ENCODE data around the gene VIPR2. TPM values are rescaled to one million over a fixed set of nuclear protein-coding genes. Genes with fewer than 3 reads are reported as not detected.

VIPR2 gene
- total and polyA plus RNA-seq, 2 experiments from 2014 or later: 1.3 to 2.7 TPM

GRCh38 chr7:159078193-159078910 is 66.3 kb downstream of the VIPR2 start (continued):
- TF ChIP-seq, protein P1, sequence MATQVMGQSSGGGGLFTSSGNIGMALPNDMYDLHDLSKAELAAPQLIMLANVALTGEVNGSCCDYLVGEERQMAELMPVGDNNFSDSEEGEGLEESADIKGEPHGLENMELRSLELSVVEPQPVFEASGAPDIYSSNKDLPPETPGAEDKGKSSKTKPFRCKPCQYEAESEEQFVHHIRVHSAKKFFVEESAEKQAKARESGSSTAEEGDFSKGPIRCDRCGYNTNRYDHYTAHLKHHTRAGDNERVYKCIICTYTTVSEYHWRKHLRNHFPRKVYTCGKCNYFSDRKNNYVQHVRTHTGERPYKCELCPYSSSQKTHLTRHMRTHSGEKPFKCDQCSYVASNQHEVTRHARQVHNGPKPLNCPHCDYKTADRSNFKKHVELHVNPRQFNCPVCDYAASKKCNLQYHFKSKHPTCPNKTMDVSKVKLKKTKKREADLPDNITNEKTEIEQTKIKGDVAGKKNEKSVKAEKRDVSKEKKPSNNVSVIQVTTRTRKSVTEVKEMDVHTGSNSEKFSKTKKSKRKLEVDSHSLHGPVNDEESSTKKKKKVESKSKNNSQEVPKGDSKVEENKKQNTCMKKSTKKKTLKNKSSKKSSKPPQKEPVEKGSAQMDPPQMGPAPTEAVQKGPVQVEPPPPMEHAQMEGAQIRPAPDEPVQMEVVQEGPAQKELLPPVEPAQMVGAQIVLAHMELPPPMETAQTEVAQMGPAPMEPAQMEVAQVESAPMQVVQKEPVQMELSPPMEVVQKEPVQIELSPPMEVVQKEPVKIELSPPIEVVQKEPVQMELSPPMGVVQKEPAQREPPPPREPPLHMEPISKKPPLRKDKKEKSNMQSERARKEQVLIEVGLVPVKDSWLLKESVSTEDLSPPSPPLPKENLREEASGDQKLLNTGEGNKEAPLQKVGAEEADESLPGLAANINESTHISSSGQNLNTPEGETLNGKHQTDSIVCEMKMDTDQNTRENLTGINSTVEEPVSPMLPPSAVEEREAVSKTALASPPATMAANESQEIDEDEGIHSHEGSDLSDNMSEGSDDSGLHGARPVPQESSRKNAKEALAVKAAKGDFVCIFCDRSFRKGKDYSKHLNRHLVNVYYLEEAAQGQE (IDR thresholded peaks at IDR 0.05; ENCODE audit: unreplicated experiment): no peak
- no peak for TF ChIP-seq POLR2AphosphoS5 (IDR thresholded peaks at IDR 0.05; ENCODE audit: low read depth)

DNA sequence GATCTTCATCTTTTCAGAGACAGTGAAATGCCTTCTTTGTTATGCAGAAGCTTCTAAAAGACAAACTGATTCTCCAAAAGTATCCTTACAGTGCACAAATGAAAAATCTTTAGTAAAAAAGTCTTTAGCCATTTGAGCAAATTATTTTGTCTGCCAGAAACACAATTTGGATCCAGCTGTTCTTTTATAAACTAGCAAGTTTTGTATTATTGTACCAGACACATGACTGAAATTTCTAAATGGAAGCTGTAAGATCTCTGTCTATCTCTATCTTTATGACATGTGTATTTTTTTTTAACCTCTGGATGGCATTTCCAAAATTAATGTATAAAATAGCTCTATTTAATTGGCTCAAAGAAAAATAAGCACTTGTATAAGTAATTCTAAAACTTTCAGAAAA is 68.3 kb downstream of the VIPR2 start:
- no peak for TF ChIP-seq STAT1 (IDR thresholded peaks at IDR 0.05; ENCODE audit: unreplicated experiment)
- TF ChIP-seq CTCF (conservative IDR thresholded peaks at IDR 0.05; ENCODE audit: low read depth in 2 of 2): no peak
- TF ChIP-seq, protein P2, sequence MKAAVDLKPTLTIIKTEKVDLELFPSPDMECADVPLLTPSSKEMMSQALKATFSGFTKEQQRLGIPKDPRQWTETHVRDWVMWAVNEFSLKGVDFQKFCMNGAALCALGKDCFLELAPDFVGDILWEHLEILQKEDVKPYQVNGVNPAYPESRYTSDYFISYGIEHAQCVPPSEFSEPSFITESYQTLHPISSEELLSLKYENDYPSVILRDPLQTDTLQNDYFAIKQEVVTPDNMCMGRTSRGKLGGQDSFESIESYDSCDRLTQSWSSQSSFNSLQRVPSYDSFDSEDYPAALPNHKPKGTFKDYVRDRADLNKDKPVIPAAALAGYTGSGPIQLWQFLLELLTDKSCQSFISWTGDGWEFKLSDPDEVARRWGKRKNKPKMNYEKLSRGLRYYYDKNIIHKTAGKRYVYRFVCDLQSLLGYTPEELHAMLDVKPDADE (IDR thresholded peaks at IDR 0.05): no peak
- no peak for TF ChIP-seq NANOG (IDR thresholded peaks at IDR 0.05; ENCODE audit: borderline replicate concordance)
- TF ChIP-seq ZNF331 (CRISPR knock-in tag; IDR thresholded peaks at IDR 0.05; ENCODE audit: low read depth): no peak
- TF ChIP-seq EZH2 (IDR thresholded peaks at IDR 0.05; ENCODE audit: low read depth, unreplicated experiment): no peak
- H3K9me3 Mint-ChIP-seq: peaks cover 41% of the 10 kb centered on the region; the same call in 2 of the 3 replicates

More for the DNA sequence above, 68.3 kb downstream of the VIPR2 start:
- no peaks in the 10 kb centered on the region for H3K9me2 ChIP-seq (ENCODE audit: insufficient read depth)
- no peaks in the 10 kb centered on the region for H3K36me3 ChIP-seq (ENCODE audit: insufficient read depth)
- ATAC-seq (no peak), DNase-seq (ENCODE audit: low spot score) (no peak)
- Mint-ChIP-seq H3K27ac (no peak overlapping the region), H3K36me3 (ENCODE audit: low read depth) (no peaks in the 10 kb centered on the region), H3K27me3 (ENCODE audit: insufficient read depth, low read depth, poor library complexity) (peaks cover 7% of the 10 kb centered on the region), H3K4me3 (no peak overlapping the region), H3K4me1 (no peaks in the 10 kb centered on the region)
- H3K4me2 ChIP-seq: no peak overlapping the region
- no peak overlapping the region for H2AFZ ChIP-seq
- H3K27me3 ChIP-seq (ENCODE audit: insufficient read depth): no peaks in the 10 kb centered on the region
- no peaks in the 10 kb centered on the region for H3F3A ChIP-seq (replicated peaks; ENCODE audit: low read depth)
- no peak overlapping the region for H3K4me3 ChIP-seq
- no peaks in the 10 kb centered on the region for H3K79me2 ChIP-seq (replicated peaks; ENCODE audit: insufficient read depth)
- H3K4me1 ChIP-seq (ENCODE audit: insufficient read depth): no peaks in the 10 kb centered on the region
- no peaks in the 10 kb centered on the region for H4K20me1 ChIP-seq (replicated peaks; ENCODE audit: insufficient read depth)
- H3K27ac ChIP-seq (ENCODE audit: low read depth): no peak overlapping the region

All from GM23338 (cell line).